ENCODE results near the gene PRR5. TPM values are rescaled to one million over a fixed set of nuclear protein-coding genes. Genes with fewer than 3 reads are reported as not detected.

Gene PRR5
- total and polyA plus RNA-seq, 7 experiments from 2014 or later, result 19.6 to 49.1 (median 30.7) TPM

DNA sequence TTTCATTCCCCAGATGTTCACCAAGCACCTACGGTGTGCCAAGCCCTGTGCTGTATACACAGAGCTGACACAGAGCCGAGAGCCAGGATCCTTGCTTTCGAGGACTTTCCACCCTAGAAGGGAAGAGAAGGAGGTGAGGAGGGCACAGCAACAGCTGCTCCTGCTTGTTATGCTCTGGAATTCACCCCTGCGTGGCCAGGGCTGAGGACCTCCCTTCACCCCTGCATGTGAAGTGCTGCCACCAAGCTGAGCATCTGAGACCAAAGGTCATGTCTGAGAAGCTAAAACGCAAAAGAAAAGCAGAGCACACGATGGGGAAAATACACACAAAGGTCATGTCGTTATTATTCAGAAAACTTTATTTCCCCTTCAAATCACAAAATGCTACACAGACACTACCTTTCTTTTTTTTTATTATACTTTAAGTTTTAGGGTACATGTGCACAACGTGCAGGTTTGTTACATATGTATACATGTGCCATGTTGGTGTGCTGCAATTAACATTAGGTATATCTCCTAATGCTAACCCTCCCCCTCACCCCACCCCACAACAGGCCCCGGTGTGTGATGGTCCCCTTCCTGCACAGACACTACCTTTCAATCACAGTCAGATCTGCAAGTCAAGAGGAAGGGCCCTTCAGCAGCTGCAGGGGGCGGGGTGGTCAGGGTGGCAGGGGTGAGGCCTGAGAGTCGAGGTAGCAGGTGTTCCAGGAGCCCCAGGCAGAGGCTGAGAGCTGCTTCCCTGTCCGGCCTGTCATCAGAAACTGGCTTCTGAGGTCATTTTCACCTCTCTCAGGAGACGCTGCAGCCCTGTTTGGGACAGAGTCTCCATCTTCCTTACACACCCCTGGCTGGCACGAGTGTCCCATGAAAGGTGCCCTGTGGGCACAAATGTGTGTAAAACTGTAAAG, 40.1 kb upstream of the PRR5 start:
- no peak overlapping the region for H3K4me3 Mint-ChIP-seq
- peak overlapping the region in 2 of 9 donors; percentile 37 to 58 for H3K27ac Mint-ChIP-seq
- DNase-seq (no peak), ATAC-seq (no peak)
- Histone ChIP-seq H3K36me3 (ENCODE audit: control insufficient read depth in 2 of 3, insufficient read depth in 3 of 3, low read length in 3 of 3) (no peaks in the 10 kb centered on the region), H3K4me3 (ENCODE audit: low read length) (no peak overlapping the region), H3K4me1 (ENCODE audit: control insufficient read depth in 2 of 2, insufficient read depth in 2 of 2, low read length in 2 of 2) (peaks cover 31 to 39% of the 10 kb centered on the region in 2 donors), H3K27ac (ENCODE audit: low read depth, low read length) (no peak overlapping the region), H3K9me3 (ENCODE audit: control insufficient read depth in 2 of 3, low read length in 3 of 3) (peaks cover 0 to 4% (median 0%) of the 10 kb centered on the region in 3 experiments), H3K27me3 (ENCODE audit: control insufficient read depth in 2 of 2, insufficient read depth in 2 of 2, low read length in 2 of 2) (no peaks in the 10 kb centered on the region)
- CTCF ChIA-PET, result interaction anchor here (0.6 to 1.4 kb wide), 3 partner anchors 23 to 71 kb away, joined by 3 read pairs; no protein-coding TSS in a partner anchor
- POLR2A ChIA-PET, result interaction anchor here (0.7 kb wide), 1 partner anchor 1973 kb away, joined by 6 read pairs; no protein-coding TSS in a partner anchor
- H3K36me3 Mint-ChIP-seq, result peaks cover 0 to 4% (median 0%) of the 10 kb centered on the region in 5 donors
- H3K27me3 Mint-ChIP-seq, result peaks cover 0 to 7% (median 0%) of the 10 kb centered on the region in 5 donors
- intact Hi-C loops (cut with micrococcal nuclease), result loop anchor here (10.0 kb wide), 3 partner anchors 167 to 847 kb away; partner anchors contain the start of genes EFCAB6 (in 1 of the 2), PARVG (in 1 of the 2) and RTL6 (in 1 of the 2)
- H3K9me3 Mint-ChIP-seq, result peaks cover 0 to 2% (median 0%) of the 10 kb centered on the region in 11 donors
- peaks cover 29 to 45% (median 38%) of the 10 kb centered on the region in 7 donors for H3K4me1 Mint-ChIP-seq

DNA sequence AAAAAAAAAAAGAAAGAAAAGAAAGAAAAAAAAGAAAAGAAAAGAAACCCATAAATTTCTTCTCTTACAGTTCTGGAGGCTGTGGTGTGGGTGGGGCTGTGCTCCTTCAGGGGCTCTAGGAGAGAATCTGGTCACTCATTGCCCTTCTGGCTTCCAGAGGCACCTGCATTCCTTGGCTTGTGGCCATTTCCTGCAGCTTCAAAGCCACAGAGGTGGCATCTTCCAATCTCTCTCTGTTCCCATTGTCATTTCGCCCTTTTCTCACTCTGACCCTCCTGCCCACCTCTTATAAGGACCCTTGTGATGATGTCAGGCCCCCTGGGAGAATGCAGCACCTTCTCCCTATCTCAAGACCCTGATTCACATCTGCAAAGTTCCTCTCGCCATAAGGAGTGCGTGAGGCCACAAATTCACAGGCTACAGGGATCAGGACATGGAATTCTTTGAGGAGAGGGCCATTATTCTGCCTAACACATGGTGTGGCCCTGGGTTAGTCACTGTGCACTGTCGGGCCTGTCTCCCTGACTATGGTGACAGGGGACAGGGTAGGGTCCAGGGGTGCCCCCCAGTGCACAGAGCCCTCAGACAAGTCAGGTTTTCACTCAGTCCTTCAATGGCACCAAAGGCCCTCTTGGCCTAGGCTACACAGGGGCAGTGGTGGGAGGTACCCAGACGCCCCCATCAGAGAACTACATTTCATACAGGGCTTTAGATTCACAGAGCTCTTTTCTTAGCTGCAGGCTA, 38.6 kb upstream of the PRR5 start:
- Mint-ChIP-seq H3K36me3 (peaks cover 0 to 4% (median 0%) of the 10 kb centered on the region in 5 donors), H3K27ac (peak overlapping the region; percentile 46 to 91 (median 83)), H3K9me3 (peaks cover 0 to 2% (median 0%) of the 10 kb centered on the region in 11 donors), H3K4me3 (peak overlapping the region in 6 of 10 donors; percentile 11 to 77 (median 64)), H3K4me1 (peaks cover 37 to 56% (median 49%) of the 10 kb centered on the region in 7 donors), H3K27me3 (peaks cover 0 to 9% (median 0%) of the 10 kb centered on the region in 5 donors)
- peaks cover 41 to 48% of the 10 kb centered on the region in 2 donors for H3K4me1 ChIP-seq (ENCODE audit: control insufficient read depth in 2 of 2, insufficient read depth in 2 of 2, low read length in 2 of 2)
- H3K4me3 ChIP-seq (ENCODE audit: low read length), result no peak overlapping the region
- H3K27me3 ChIP-seq (ENCODE audit: control insufficient read depth in 2 of 2, insufficient read depth in 2 of 2, low read length in 2 of 2), result no peaks in the 10 kb centered on the region
- H3K9me3 ChIP-seq (ENCODE audit: control insufficient read depth in 2 of 3, low read length in 3 of 3), result peaks cover 0 to 4% (median 0%) of the 10 kb centered on the region in 3 experiments
- no peak overlapping the region for H3K27ac ChIP-seq (ENCODE audit: low read depth, low read length)
- ChIA-PET POLR2A (interaction anchor here (1.0 kb wide), 1 partner anchor 13 kb away, joined by 3 read pairs; no protein-coding TSS in a partner anchor), CTCF (interaction anchor here (0.8 to 1.1 kb wide), 3 partner anchors 19 to 670 kb away, joined by 3 to 4 read pairs (median 4); no protein-coding TSS in a partner anchor)
- no peak for ATAC-seq
- no peak for DNase-seq
- no peaks in the 10 kb centered on the region for H3K36me3 ChIP-seq (ENCODE audit: control insufficient read depth in 2 of 3, insufficient read depth in 3 of 3, low read length in 3 of 3)
- intact Hi-C loops (cut with micrococcal nuclease), result loop anchor here (10.0 kb wide), 3 partner anchors 169 to 849 kb away; partner anchors contain the start of genes EFCAB6 (in 1 of the 2), PARVG (in 1 of the 2) and RTL6 (in 1 of the 2)

- Mint-ChIP-seq H3K9me3 (peaks cover 0 to 2% (median 0%) of the 10 kb centered on the region in 11 donors), H3K36me3 (peaks cover 0 to 4% (median 0%) of the 10 kb centered on the region in 5 donors), H3K27me3 (peaks cover 0 to 9% (median 0%) of the 10 kb centered on the region in 5 donors), H3K4me1 (peaks cover 37 to 56% (median 47%) of the 10 kb centered on the region in 7 donors), H3K27ac (peak overlapping the region; percentile 68 to 91 (median 83)), H3K4me3 (peak overlapping the region; percentile 33 to 77 (median 56))
- Histone ChIP-seq H3K4me3 (ENCODE audit: low read length) (peak overlapping the region; percentile 30), H3K9me3 (ENCODE audit: control insufficient read depth in 2 of 3, low read length in 3 of 3) (peaks cover 0 to 4% (median 0%) of the 10 kb centered on the region in 3 experiments), H3K27me3 (ENCODE audit: control insufficient read depth in 2 of 2, insufficient read depth in 2 of 2, low read length in 2 of 2) (no peaks in the 10 kb centered on the region), H3K36me3 (ENCODE audit: control insufficient read depth in 2 of 3, insufficient read depth in 3 of 3, low read length in 3 of 3) (no peaks in the 10 kb centered on the region), H3K4me1 (ENCODE audit: control insufficient read depth in 2 of 2, insufficient read depth in 2 of 2, low read length in 2 of 2) (peaks cover 43 to 46% of the 10 kb centered on the region in 2 donors), H3K27ac (ENCODE audit: low read depth, low read length) (peak overlapping the region; percentile 61)
- POLR2A ChIA-PET, result interaction anchor here (0.8 to 1.5 kb wide), 4 partner anchors 13 to 25 kb away, joined by 3 to 5 read pairs (median 3); no protein-coding TSS in a partner anchor
- DNase-seq, result peak in 6 of 9 donors; percentile 27 to 49 (median 34)
- CTCF ChIA-PET, result interaction anchor here (0.6 to 1.6 kb wide), 5 partner anchors 17 to 671 kb away, joined by 3 to 10 read pairs (median 4); no protein-coding TSS in a partner anchor
- ATAC-seq, result peak; percentile 58
- intact Hi-C loops (cut with micrococcal nuclease), result loop anchor here (1.0 to 10.0 kb wide), 5 partner anchors 20 to 849 kb away; partner anchors contain the start of genes RTL6 (in 2 of the 2), EFCAB6 (in 1 of the 2) and PARVG (in 1 of the 2)
Observed at GRCh38 chr22:44664149-44664548, 37.9 kb upstream of the PRR5 start.

GRCh38 chr22:44665115-44665514, 36.9 kb upstream of the PRR5 start:
- no peak for DNase-seq
- Histone ChIP-seq H3K9me3 (ENCODE audit: control insufficient read depth in 2 of 3, low read length in 3 of 3) (peaks cover 0 to 4% (median 0%) of the 10 kb centered on the region in 3 experiments), H3K4me1 (ENCODE audit: control insufficient read depth in 2 of 2, insufficient read depth in 2 of 2, low read length in 2 of 2) (peaks cover 49 to 54% of the 10 kb centered on the region in 2 donors), H3K27me3 (ENCODE audit: control insufficient read depth in 2 of 2, insufficient read depth in 2 of 2, low read length in 2 of 2) (no peaks in the 10 kb centered on the region), H3K4me3 (ENCODE audit: low read length) (no peak overlapping the region), H3K27ac (ENCODE audit: low read depth, low read length) (peak overlapping the region; percentile 25), H3K36me3 (ENCODE audit: control insufficient read depth in 2 of 3, insufficient read depth in 3 of 3, low read length in 3 of 3) (no peaks in the 10 kb centered on the region)
- H3K36me3 Mint-ChIP-seq, result peaks cover 0 to 4% (median 0%) of the 10 kb centered on the region in 5 donors
- intact Hi-C loops (cut with micrococcal nuclease), result loop anchor here (10.0 kb wide), 3 partner anchors 170 to 850 kb away; partner anchors contain the start of genes EFCAB6 (in 1 of the 2), PARVG (in 1 of the 2) and RTL6 (in 1 of the 2)
- peak overlapping the region in 8 of 9 donors; percentile 47 to 90 (median 64) for H3K27ac Mint-ChIP-seq
- ChIA-PET POLR2A (interaction anchor here (1.3 to 1.5 kb wide), 2 partner anchors 12 to 24 kb away, joined by 3 to 5 read pairs; no protein-coding TSS in a partner anchor), CTCF (interaction anchor here (1.3 to 1.6 kb wide), 2 partner anchors 20 to 38 kb away, joined by 3 to 10 read pairs; no protein-coding TSS in a partner anchor)
- H3K4me3 Mint-ChIP-seq, result peak overlapping the region in 7 of 10 donors; percentile 16 to 77 (median 62)
- H3K4me1 Mint-ChIP-seq, result peaks cover 37 to 62% (median 47%) of the 10 kb centered on the region in 7 donors
- H3K9me3 Mint-ChIP-seq, result peaks cover 0 to 2% (median 0%) of the 10 kb centered on the region in 11 donors
- no peak for ATAC-seq
- peaks cover 0 to 9% (median 0%) of the 10 kb centered on the region in 5 donors for H3K27me3 Mint-ChIP-seq

DNA sequence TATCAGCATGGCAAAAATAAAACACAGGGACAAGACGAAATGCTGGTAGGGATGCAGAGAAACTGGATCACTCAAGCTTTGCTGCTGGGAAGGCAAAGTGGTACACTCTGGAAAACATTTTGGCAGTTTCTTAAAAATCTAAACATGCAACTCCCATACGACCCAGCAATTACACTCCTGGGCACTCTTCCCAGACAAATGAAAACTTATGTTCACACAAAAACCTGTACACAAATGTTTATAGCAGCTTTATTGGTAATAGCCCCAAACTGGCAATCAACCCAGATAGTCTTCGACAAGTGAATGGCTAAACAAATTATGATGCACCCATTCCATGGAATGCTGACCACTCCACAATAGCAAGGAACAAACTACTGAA, 35.8 kb upstream of the PRR5 start:
- H3K36me3 Mint-ChIP-seq, result peaks cover 0 to 4% (median 0%) of the 10 kb centered on the region in 5 donors
- ATAC-seq (no peak), DNase-seq (no peak)
- Histone ChIP-seq H3K27me3 (ENCODE audit: control insufficient read depth in 2 of 2, insufficient read depth in 2 of 2, low read length in 2 of 2) (no peaks in the 10 kb centered on the region), H3K36me3 (ENCODE audit: control insufficient read depth in 2 of 3, insufficient read depth in 3 of 3, low read length in 3 of 3) (no peaks in the 10 kb centered on the region), H3K4me1 (ENCODE audit: control insufficient read depth in 2 of 2, insufficient read depth in 2 of 2, low read length in 2 of 2) (peaks cover 49 to 54% of the 10 kb centered on the region in 2 donors), H3K4me3 (ENCODE audit: low read length) (no peak overlapping the region), H3K27ac (ENCODE audit: low read depth, low read length) (no peak overlapping the region), H3K9me3 (ENCODE audit: control insufficient read depth in 2 of 3, low read length in 3 of 3) (peaks cover 0 to 4% (median 0%) of the 10 kb centered on the region in 3 experiments)
- CTCF ChIA-PET, result interaction anchor here (0.6 to 1.3 kb wide), 4 partner anchors 40 to 425 kb away, joined by 3 to 4 read pairs (median 3); no protein-coding TSS in a partner anchor
- intact Hi-C loops (cut with micrococcal nuclease), result loop anchor here (10.0 kb wide), 3 partner anchors 171 to 851 kb away; partner anchors contain the start of genes EFCAB6 (in 1 of the 2), PARVG (in 1 of the 2) and RTL6 (in 1 of the 2)
- peaks cover 0 to 16% (median 0%) of the 10 kb centered on the region in 5 donors for H3K27me3 Mint-ChIP-seq
- peak overlapping the region in 8 of 10 donors; percentile 5 to 93 (median 76) for H3K4me3 Mint-ChIP-seq
- H3K4me1 Mint-ChIP-seq, result peaks cover 37 to 73% (median 52%) of the 10 kb centered on the region in 7 donors
- POLR2A ChIA-PET, result no interaction called here
- H3K9me3 Mint-ChIP-seq, result peaks cover 0 to 2% (median 0%) of the 10 kb centered on the region in 11 donors
- peak overlapping the region; percentile 1 to 97 (median 80) for H3K27ac Mint-ChIP-seq

Measured in naive thymus-derived CD4-positive, alpha-beta T cell (primary cell).